ENCODE data around the gene IL36RN. TPM values are rescaled to one million over a fixed set of nuclear protein-coding genes. Genes with fewer than 3 reads are reported as not detected.

IL36RN gene
- total RNA-seq, 4 donors from 2014 or later: not detected

DNA sequence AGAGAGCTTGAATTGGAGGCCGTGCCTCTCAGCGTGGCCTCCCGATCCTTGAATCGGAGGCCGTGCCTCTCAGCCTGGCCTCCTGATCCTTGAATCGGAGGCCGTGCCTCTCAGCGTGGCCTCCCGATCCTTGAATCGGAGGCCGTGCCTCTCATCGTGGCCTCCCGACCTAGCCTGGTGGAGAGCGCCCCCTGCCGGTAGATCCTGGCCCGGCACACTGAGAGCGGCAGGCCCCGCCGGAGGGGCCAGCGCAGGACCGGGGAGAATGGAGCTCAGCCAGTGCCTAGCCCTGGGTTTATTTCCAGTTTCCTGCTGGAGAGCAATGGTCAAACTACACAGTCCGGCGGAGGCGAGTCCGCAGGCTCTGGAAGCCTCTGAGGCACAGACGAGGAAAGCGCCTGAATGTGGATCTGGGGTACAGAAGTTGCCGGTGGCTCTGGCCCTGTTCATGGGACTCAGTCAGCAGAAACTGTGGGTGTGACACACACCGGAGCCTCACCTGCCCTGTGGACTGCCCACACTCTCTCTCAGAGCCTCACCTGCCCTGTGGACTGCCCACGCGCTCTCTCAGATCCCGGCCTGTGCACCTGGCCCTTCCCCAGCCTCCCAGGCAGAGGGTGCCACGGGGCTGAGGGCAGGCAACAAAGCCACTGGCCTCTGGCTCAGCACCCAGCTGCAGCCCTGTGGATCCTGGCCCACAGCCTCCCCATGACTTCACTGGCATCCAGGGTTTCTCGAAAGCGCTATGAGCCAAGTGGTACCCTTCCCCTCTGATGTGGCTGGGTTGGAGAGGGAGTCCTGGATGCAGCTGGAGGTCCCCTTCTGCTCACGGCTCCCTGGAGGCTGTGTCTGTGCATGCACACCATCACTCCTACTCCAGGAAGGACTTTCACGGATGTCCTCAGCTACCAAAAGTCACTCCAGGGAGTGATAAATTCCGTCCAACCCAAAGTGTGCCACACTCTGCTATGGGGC is 7.8 kb upstream of the IL36RN start:
- H3K36me3 ChIP-seq: no peaks in the 10 kb centered on the region
- H3K9me3 ChIP-seq: peaks cover 0 to 9% (median 0%) of the 10 kb centered on the region in 4 donors
- H3K4me3 ChIP-seq: no peak overlapping the region
- no peak overlapping the region for H3K27ac ChIP-seq
- H3K27me3 ChIP-seq: no peaks in the 10 kb centered on the region
- TF ChIP-seq POLR2A (IDR thresholded peaks at IDR 0.05): no peak
- TF ChIP-seq, protein P1, sequence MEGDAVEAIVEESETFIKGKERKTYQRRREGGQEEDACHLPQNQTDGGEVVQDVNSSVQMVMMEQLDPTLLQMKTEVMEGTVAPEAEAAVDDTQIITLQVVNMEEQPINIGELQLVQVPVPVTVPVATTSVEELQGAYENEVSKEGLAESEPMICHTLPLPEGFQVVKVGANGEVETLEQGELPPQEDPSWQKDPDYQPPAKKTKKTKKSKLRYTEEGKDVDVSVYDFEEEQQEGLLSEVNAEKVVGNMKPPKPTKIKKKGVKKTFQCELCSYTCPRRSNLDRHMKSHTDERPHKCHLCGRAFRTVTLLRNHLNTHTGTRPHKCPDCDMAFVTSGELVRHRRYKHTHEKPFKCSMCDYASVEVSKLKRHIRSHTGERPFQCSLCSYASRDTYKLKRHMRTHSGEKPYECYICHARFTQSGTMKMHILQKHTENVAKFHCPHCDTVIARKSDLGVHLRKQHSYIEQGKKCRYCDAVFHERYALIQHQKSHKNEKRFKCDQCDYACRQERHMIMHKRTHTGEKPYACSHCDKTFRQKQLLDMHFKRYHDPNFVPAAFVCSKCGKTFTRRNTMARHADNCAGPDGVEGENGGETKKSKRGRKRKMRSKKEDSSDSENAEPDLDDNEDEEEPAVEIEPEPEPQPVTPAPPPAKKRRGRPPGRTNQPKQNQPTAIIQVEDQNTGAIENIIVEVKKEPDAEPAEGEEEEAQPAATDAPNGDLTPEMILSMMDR (IDR thresholded peaks at IDR 0.05): no peak
- DNase-seq: no peak
- no peaks in the 10 kb centered on the region for H3K4me1 ChIP-seq

DNA sequence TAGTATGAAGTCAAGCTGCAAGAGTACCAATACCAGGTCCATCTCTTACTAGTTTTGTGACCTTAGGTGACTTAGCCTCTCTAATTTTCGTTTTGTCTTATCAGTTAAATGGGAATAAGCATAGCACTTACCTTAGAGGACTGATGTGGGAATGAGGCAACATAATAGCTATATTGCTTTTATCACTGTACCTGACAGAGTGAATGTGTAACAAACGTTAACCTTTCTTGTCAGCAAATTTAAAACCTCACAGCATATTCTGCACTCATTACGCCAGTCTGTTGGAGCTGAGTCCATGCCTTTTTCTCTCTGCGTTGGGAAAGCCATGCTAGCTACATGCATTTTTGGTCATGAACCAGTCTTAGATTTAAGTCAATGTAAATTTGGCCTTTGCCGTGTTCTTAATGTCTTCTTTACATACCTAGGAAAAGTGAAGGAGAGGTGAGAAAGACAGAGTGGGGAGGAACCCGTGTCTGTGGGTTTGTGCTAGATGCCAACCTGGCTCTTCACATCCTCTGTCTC is 6.5 kb upstream of the IL36RN start, which contains the start of gene IL36B:
TSS of gene IL36B (minus strand) at position 472 of the 522 bp plus-strand sequence.
- DNase-seq: no peak
- no peak within 1 kb of the TSS for H3K27ac ChIP-seq
- no peaks in the 10 kb centered on the region for H3K27me3 ChIP-seq
- H3K9me3 ChIP-seq: peaks cover 0 to 9% (median 0%) of the 10 kb centered on the region in 4 donors
- no peaks in the 10 kb centered on the region for H3K4me1 ChIP-seq
- H3K4me3 ChIP-seq: no peak within 1 kb of the TSS
- H3K36me3 ChIP-seq: no peaks in the 10 kb centered on the region
- TF ChIP-seq POLR2A (IDR thresholded peaks at IDR 0.05): no peak
- TF ChIP-seq, protein P1 (IDR thresholded peaks at IDR 0.05): no peak

DNA sequence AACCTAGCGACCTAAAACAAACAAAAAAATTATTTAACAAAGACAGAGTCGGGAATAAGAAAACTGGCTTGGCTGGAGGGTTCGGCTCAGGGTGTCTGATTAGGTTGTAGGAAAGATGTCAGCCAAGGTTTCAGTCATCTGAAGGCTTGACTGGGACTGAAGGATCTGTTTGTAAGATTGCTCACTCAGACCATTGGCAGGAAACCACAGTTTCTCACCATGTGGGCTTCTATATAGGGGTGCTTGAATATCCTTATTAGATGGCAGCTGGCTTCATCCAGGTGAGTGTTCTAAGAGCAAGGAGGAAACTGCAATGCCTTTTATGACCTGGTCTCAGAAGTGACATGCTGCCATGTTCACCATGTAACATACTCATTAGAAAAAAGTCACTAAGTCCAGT is 5.3 kb upstream of the IL36RN start:
- no peak overlapping the region for H3K4me3 ChIP-seq
- no peak overlapping the region for H3K27ac ChIP-seq
- H3K4me1 ChIP-seq: no peaks in the 10 kb centered on the region
- DNase-seq: no peak
- no peaks in the 10 kb centered on the region for H3K36me3 ChIP-seq
- peaks cover 0 to 9% (median 0%) of the 10 kb centered on the region in 4 donors for H3K9me3 ChIP-seq
- no peak for TF ChIP-seq POLR2A (IDR thresholded peaks at IDR 0.05)
- TF ChIP-seq, protein P1 (IDR thresholded peaks at IDR 0.05): no peak
- H3K27me3 ChIP-seq: no peaks in the 10 kb centered on the region

DNA sequence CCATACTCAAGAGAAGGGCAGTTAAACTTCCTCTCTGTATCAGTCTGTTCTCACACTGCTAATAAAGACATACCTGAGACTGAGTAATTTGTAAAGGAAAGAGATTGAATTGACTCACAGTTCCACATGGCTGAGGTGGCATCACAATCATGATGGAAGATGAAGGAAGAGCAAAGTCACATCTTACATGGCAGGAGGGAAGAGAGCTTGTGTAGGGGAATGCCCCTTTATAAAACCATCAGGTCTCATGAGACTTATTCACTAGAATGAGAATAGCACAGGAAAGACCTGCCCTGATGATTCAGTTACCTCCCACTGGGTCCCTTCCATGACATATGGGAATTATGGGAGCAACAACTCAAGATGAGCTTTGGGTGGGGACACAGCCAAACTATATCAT is 4.9 kb upstream of the IL36RN start:
- Histone ChIP-seq H3K4me3 (no peak overlapping the region), H3K36me3 (no peaks in the 10 kb centered on the region), H3K27ac (no peak overlapping the region), H3K4me1 (no peaks in the 10 kb centered on the region), H3K9me3 (peaks cover 0 to 9% (median 0%) of the 10 kb centered on the region in 4 donors), H3K27me3 (no peaks in the 10 kb centered on the region)
- TF ChIP-seq POLR2A (IDR thresholded peaks at IDR 0.05): no peak
- TF ChIP-seq, protein P1 (IDR thresholded peaks at IDR 0.05): no peak
- DNase-seq: no peak

DNA sequence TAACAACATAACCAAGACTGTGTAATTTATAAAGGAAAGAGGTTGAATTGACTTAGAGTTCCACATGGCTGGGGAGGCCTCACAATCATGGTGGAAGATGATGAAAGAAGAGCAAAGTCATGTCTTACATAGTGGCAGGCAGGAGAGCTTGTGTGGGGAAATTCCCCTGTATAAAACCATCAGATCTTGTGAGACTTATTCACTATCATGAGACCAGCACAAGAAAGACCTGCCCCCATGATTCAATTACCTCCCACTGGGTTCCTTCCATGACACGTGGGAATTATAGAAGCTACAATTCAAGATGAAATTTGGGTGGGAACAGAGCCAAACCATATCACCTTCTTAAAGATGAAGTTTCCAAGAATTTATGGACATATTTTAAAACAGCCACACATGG is 2.5 kb upstream of the IL36RN start:
- DNase-seq: no peak
- H3K4me1 ChIP-seq: no peaks in the 10 kb centered on the region
- H3K27ac ChIP-seq: no peak overlapping the region
- TF ChIP-seq POLR2A (IDR thresholded peaks at IDR 0.05): no peak
- TF ChIP-seq, protein P1 (IDR thresholded peaks at IDR 0.05): no peak
- H3K27me3 ChIP-seq: no peaks in the 10 kb centered on the region
- H3K36me3 ChIP-seq: no peaks in the 10 kb centered on the region
- H3K4me3 ChIP-seq: no peak overlapping the region
- peaks cover 0 to 9% (median 0%) of the 10 kb centered on the region in 4 donors for H3K9me3 ChIP-seq
